SIG-M5 (cell line): Measurements from ENCODE around the gene RUNX3.
"Not testable (repeated sequence)": the region's sequence is repeated elsewhere in the genome, so short reads cannot be mapped to it uniquely, and the experiment has no call there.

Source experiments
- DNase-seq: peaks from one replicate; lab custom pipeline; 2025; lab: John Stamatoyannopoulos, UW

RUNX3 gene

GRCh38 chr1:24930260-24931145 lies at the start of gene RUNX3:
Gene RUNX3, minus strand, starts transcription at chr1:24930276. Its CDS starts 408 bp downstream, at chr1:24929868.
- no peak for DNase-seq

- DNase-seq = not testable (repeated sequence)
Observed at GRCh38 chr1:24979232-24979631, 49.2 kb upstream of the RUNX3 start.

DNA sequence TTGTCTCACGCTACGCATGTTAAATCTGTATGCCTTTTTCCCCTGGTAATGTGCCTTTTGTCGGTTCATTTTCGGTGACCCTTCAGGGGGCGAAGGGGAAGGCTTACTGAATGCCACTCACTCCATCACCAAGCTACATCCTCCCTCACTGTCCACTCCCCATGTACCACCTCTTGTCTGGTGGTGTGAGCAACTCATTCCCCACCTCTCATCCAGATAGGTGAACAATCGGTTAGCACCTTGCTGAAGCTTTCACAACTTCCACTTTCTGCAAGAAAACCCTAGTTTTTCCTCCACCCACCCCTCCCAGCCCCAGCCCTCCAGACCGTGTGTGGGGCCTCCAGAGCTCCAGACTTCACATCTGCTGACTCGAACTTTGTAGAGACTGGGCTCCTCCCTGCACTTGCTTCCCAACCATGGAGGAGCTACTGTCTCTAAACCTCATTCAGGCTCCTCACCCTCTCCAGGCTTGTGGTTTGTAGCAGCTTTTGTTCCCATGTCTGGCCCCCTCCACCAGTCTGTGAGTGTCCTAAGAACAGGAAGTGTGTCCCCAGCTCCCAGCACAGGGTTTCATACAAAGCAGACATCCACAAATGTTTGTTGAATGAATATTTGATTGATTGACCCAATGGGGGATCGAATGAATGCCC lies 48.4 kb upstream of the RUNX3 start:
- no peak for DNase-seq

- no peak for DNase-seq
Observed at GRCh38 chr1:24975391-24975790, 45.3 kb upstream of the RUNX3 start.

DNA sequence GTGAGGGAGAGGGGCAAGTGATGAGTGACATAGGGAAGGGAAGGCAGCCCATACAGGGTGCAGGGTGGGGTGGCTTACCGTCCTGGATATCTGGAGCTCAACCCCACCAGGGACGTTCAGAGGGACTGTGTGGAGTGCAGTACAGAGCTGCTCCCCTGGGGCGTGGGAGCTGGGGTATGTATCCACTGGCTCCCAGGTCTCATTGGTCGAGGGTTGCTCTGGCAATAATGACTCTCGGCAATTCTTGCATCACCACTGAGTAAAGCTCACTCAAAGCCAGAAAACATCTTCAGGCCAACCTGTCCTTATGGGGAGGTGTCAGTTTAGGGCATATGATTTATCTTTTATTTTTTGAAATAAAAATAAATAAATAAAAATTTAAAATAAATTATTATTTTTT lies 43.2 kb upstream of the RUNX3 start:
- no peak for DNase-seq

DNA sequence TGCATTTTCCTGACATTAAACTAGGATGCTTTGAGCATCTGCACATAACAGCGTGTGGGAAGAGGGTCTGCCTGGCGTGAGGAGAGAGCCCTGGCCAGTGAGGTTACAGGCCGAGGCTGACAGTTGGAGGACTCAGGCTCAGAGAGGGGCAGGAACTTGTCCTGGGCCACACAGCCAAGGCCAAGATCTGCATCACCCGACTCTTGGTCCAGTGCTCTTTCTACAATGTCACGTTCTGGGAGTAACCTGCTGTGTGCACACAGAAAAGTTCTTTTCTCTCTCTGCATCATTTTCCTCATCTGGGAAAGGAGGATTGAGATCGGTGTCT lies 42.8 kb upstream of the RUNX3 start:
- DNase-seq = no peak

GRCh38 chr1:24972221-24972914 lies 42.3 kb upstream of the RUNX3 start:
- no peak for DNase-seq

DNA sequence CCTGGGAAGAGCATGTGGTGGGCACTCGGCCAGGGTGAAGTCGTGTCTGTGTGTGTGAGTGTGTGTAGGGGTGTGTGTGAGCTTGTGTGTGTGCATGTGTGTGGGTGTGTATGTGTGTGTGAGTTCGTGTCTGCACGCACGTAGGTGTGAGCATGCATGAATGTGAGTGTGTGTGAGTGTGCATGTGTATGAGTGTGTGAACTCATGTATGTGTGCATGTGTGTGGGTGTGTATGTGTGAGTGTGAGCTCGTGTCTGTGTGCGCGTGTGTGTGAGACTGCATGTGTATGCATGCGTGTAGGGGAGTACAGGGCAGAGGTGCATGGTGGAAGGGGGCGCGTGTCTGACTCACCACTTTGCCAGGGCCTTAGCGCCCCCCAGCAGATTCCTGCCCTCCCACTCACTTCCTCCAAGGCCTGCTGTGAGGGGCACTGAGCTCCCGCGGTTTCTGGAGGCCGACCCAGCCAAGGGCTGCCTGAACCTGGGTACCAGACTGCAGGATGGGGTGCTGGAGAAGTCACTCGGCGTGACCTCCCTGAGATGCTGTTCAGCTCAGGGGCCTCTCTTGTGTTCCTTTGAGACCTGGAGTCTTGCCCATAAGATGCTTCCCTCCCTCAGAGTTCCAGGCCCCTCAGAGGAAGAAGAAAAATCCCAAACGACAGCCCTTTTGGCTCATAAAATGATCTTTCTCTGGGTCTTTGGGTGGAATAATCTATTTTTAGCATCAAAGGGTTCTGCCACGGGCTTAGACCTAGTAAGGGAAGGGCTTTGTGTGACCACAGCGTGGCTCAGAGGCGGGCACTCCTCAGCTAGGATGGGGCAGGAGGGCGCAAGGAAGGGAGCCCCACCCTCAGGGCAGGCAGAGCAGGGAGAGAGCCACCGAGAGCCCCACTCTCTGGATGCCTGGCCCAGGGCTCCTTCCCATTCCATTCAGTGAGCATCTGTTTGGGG lies 41.1 kb upstream of the RUNX3 start:
- no peak for DNase-seq

GRCh38 chr1:24970399-24970753 lies 40.3 kb upstream of the RUNX3 start:
- no peak for DNase-seq

- DNase-seq = no peak
Observed at GRCh38 chr1:24969596-24970398, 39.7 kb upstream of the RUNX3 start.

DNA sequence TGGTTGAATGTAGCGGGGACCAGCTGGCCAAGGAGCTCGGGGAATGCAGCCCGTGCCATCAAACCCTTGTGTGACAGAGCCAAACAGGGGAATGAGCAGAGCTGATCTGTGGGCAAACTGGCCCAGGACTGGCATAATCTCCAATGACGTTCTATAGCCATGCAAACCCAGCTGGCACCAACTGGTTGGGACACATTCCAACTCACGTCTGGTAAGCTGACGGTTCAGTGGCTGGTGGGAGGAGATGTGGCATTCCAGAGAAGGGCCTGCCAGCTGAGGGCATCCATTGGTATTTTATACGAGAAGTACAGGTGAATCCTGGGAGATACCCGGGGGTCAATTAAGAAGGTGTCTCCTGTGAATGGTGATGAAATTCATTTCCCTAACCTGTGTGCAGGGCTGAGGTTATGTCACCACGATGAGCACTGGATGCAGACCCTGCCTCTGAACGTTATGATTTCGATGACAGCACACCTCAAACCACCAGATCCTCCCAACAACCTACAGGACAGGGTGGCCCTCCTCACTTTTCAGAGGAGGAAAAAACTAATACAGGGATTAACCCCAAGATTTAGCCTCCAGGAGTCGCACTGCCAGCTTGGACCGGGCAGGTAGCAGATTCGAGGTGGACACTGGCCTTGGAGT lies 39.0 kb upstream of the RUNX3 start:
- DNase-seq = no peak

- DNase-seq = no peak
Observed at GRCh38 chr1:24967962-24968361, 37.9 kb upstream of the RUNX3 start.

DNA sequence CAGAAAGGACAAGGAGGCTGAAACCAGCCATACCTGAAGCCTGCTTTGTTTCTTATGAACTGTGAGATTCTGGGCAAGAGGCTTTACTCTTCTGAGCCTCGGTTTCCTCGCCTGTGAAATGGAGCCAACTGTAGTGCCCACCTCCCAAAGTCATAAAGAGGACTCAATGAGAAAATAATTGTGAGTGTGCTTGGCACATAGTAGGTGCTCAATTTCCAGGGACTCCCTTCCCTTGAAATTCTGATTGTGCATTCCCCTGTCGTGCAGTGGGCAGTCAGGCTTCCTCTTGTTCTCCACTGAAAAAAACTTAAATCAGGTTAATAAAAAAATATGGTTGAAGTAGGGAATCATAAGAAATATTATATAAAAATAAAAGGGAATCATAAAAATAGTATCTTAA lies 37.5 kb upstream of the RUNX3 start:
- DNase-seq = no peak

- no peak for DNase-seq
Observed at GRCh38 chr1:24966724-24967346, 36.8 kb upstream of the RUNX3 start.

DNA sequence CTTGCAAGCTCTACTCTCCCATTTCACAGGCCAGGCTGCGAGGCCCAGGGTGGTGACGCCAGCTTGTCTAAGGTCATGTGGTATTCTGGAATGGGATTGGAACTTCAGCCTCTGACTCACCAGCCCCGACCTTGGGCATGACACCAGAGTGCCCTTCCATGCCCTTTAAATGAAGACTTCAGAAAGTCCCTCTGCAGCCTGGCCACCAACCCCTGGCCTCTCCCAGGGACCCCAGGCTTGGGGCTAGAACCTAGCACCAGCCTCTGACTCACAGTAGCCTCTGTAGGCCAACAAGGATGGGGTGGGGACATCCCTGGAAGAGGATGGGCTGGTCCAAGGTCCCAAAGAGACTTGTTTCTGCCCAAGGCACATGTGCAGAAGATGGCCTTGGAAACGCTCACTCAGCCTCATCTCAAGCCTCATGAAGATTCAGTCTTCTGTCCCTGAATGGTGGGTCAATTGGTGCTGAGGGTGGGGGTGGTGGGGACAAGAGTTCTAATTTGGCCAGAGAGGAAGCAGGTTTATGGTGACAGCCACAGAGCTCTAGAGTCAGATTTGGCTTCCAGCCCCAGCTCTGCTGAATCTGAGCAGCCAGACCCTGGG lies 36.1 kb upstream of the RUNX3 start:
- no peak for DNase-seq

- DNase-seq = no peak
Observed at GRCh38 chr1:24965571-24965930, 35.5 kb upstream of the RUNX3 start.

DNA sequence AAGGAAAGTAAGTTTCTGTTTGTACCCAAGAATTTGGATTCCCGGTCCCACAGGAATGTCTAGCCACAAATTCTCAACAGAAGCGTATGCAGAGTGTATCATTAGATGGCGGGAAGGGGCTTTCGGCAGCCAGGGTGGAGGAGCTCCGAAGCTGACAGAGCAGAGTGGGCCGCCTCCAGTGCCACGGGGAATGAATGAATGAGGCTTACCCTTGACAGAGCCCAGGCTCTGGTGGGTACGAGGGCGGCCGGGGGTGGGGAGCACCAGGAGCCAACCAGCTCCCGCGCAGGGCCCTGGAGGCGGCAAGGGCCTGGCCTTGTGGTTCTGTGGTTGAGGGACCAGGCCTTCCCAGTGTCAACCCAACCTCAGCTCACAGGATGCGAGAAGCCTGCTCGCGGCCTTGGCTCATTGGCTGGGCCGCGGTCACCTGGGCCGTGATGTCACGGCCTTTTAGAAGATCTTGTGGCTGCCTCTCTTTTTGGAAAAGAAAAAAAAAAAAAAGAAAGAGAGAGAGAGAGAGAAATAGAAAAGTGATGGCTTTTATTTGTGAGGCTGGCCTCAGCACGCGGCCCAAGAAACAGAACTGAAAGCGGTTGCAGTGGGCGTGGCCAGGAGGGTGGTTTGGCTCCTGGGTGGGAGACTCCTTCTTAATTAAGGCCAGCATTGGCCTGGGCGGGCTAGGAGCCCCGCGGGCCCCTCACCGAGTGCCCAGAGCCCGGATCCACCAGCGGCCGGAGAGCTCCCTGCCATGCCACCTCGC lies 34.9 kb upstream of the RUNX3 start:
- no peak for DNase-seq

GRCh38 chr1:24963943-24964693 lies 34.0 kb upstream of the RUNX3 start:
- DNase-seq = no peak
